ENCODE measurements around the gene CXADR. TPM values are rescaled to one million over a fixed set of nuclear protein-coding genes. Genes with fewer than 3 reads are reported as not detected.

CXADR gene
- total RNA-seq, 1 experiment from 2014 or later: 152 TPM

DNA sequence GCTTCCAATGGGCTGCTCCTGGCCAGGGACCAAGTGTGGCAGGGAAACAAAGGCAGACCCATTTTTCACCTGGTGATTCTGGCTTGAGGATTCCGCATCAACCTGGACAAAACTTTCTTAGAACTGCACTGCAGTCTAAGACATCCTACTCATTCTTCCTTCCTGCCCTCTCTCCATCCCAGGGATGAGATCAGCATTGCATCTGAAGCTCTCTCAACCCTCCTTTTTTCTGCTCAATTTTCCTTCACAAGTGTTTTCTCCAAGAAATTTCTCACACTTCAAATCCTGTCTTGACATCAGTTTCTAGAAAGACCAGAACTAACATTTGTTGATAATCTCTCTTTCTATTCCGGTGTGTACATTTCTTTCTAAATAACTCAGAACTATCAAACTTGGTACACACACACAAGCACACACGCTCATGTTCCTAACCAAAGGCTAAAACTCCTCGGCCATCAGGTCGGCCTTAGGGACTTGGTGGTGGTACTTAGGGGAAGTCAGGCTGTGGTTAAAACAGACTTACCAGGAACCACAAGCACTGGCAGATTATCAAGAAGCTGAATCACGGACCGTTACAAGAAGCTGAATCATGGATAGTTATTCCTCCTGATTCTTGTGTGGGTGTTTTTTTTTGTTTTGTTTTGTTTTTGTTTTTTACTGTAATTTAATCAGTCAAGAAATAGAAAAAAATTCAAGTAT lies 21.0 kb upstream of the CXADR start:
- Histone ChIP-seq H3K18ac (ENCODE audit: insufficient read length, low read depth, low read length) (no peak overlapping the region), H3K23ac (ENCODE audit: insufficient read length, low read depth, low read length) (no peak overlapping the region), H4K20me1 (ENCODE audit: control insufficient read depth, insufficient read depth, insufficient read length) (no peaks in the 10 kb centered on the region), H3K9ac (ENCODE audit: extremely low read depth, insufficient read length, low read length) (no peak overlapping the region), H4K91ac (ENCODE audit: insufficient read length, low read depth, low read length) (no peak overlapping the region), H3K4me2 (ENCODE audit: insufficient read depth, insufficient read length, low read length) (no peak overlapping the region), H2BK20ac (ENCODE audit: low read depth, low read length, poor library complexity, severe bottlenecking) (no peak overlapping the region), H2BK15ac (ENCODE audit: low read depth, low read length) (no peak overlapping the region), H3K56ac (ENCODE audit: insufficient read length, low read depth, low read length) (no peak overlapping the region), H2BK5ac (ENCODE audit: insufficient read length, low read length) (no peak overlapping the region), H4K5ac (ENCODE audit: insufficient read length, low read depth, low read length) (no peak overlapping the region), H3K14ac (ENCODE audit: insufficient read depth, low read length) (no peak overlapping the region), H3K9me3 (ENCODE audit: control insufficient read depth, low read depth, low read length) (no peaks in the 10 kb centered on the region), H2BK120ac (ENCODE audit: low read depth, low read length, poor library complexity, severe bottlenecking) (no peak overlapping the region), H2AFZ (ENCODE audit: low read length) (no peak overlapping the region), H3K23me2 (ENCODE audit: insufficient read length, low read depth, low read length, poor library complexity, severe bottlenecking) (no peaks in the 10 kb centered on the region), H4K8ac (replicated peaks; ENCODE audit: insufficient read length, low read depth, low read length) (no peak overlapping the region), H3K79me1 (ENCODE audit: insufficient read depth, low read depth, low read length, poor library complexity, severe bottlenecking) (no peaks in the 10 kb centered on the region), H2BK12ac (ENCODE audit: insufficient read length, low read depth, low read length) (no peak overlapping the region), H3K4ac (ENCODE audit: low read depth, low read length) (no peak overlapping the region), H3K27me3 (ENCODE audit: insufficient read depth, low read length) (no peaks in the 10 kb centered on the region), H3K4me1 (ENCODE audit: insufficient read depth, low read length) (no peaks in the 10 kb centered on the region), H3K27ac (ENCODE audit: insufficient read length, low read depth, low read length) (no peak overlapping the region), H3T11ph (ENCODE audit: low read length) (no peak overlapping the region), H3K79me2 (ENCODE audit: insufficient read depth, low read length) (no peaks in the 10 kb centered on the region), H2AK5ac (ENCODE audit: insufficient read length, low read length) (no peak overlapping the region)
- H3K27me3 Mint-ChIP-seq (ENCODE audit: low read depth): no peaks in the 10 kb centered on the region
- no peaks in the 10 kb centered on the region for H3K4me1 Mint-ChIP-seq
- H3K27ac Mint-ChIP-seq: no peak overlapping the region
- DNase-seq: no peak
- no CpG with 5 or more reads among the region's 7 CpGs for WGBS (ENCODE audit: extremely low coverage, insufficient read length, low lambda C conversion rate)
- H3K9me3 Mint-ChIP-seq: no peaks in the 10 kb centered on the region
- no peaks in the 10 kb centered on the region for H3K36me3 Mint-ChIP-seq (ENCODE audit: insufficient read depth in 1 of 3, low read depth in 3 of 3)
- H3K4me3 Mint-ChIP-seq: no peak overlapping the region
- TF ChIP-seq, protein P1, sequence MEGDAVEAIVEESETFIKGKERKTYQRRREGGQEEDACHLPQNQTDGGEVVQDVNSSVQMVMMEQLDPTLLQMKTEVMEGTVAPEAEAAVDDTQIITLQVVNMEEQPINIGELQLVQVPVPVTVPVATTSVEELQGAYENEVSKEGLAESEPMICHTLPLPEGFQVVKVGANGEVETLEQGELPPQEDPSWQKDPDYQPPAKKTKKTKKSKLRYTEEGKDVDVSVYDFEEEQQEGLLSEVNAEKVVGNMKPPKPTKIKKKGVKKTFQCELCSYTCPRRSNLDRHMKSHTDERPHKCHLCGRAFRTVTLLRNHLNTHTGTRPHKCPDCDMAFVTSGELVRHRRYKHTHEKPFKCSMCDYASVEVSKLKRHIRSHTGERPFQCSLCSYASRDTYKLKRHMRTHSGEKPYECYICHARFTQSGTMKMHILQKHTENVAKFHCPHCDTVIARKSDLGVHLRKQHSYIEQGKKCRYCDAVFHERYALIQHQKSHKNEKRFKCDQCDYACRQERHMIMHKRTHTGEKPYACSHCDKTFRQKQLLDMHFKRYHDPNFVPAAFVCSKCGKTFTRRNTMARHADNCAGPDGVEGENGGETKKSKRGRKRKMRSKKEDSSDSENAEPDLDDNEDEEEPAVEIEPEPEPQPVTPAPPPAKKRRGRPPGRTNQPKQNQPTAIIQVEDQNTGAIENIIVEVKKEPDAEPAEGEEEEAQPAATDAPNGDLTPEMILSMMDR (conservative IDR thresholded peaks at IDR 0.05): no peak

Data from H9 (cell line).